GM12865 (cell line): ENCODE data around the gene ARVCF.

Source experiments
- DNase-seq: peaks from one replicate; pipeline ENCODE4 v3.0.0; 2010; ENCODE audit warnings: low read depth
- H3K4me3 ChIP-seq: 2 replicates; pipeline ENCODE4 v1.5.1; 2011; ENCODE audit warnings: mild to moderate bottlenecking, low read depth, low read length, control low read depth
- CTCF ChIP-seq: IDR thresholded peaks from 2 replicates; pipeline ENCODE4 v1.5.1; 2011; ENCODE audit warnings: low read length, control low read depth, low read depth, inconsistent platforms; ENCODE audit not compliant: insufficient read depth; ENCODE audit errors: missing control alignments

Gene ARVCF

GRCh38 chr22:20035375-20036083 lies 18.9 kb upstream of the ARVCF start:
- no peak overlapping the region for H3K4me3 ChIP-seq
- no peak for DNase-seq

GRCh38 chr22:20034143-20034542 lies 17.5 kb upstream of the ARVCF start:
- no peak for TF ChIP-seq CTCF
- H3K4me3 ChIP-seq: no peak overlapping the region
- DNase-seq: peak; percentile 65

More at GRCh38 chr22:20035375-20036083, 18.9 kb upstream of the ARVCF start:
- TF ChIP-seq CTCF: no peak

- no peak for TF ChIP-seq CTCF
- no peak overlapping the region for H3K4me3 ChIP-seq
- DNase-seq: no peak
Measured at GRCh38 chr22:20033045-20033706, 16.6 kb upstream of the ARVCF start.

- DNase-seq: no peak
- H3K4me3 ChIP-seq: no peak overlapping the region
- TF ChIP-seq CTCF: no peak
Measured at GRCh38 chr22:20032407-20032991, 15.9 kb upstream of the ARVCF start.

- H3K4me3 ChIP-seq: no peak overlapping the region
Measured at GRCh38 chr22:20031732-20032406, 15.2 kb upstream of the ARVCF start.

More at GRCh38 chr22:20031732-20032406, 15.2 kb upstream of the ARVCF start:
- no peak for TF ChIP-seq CTCF
- DNase-seq: peak; percentile 35
